ENCODE results near the gene CCDC170.

DNA sequence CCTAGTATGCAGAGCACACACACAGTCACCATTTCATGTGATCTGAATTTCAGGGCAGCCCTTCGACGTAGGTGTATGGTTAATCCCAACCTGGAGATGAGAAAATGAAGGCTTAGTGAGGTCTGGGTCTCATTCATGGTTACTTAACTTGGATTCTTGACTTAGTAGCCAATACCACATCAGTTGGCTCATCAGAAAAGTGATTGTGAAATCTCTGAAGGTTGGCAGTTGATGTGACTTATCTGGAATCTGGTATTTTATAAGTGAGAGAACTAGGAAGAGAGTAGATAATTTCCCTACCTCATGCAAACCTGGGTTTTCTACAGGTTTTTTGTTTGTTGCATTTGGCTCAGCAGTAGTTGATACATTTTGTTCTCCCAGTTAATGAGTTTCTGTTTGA lies 123.7 kb downstream of the CCDC170 start:
- no peak for TF ChIP-seq CTCF (IDR thresholded peaks at IDR 0.05; ENCODE audit: insufficient read depth, low read length)
- TF ChIP-seq REST (IDR thresholded peaks at IDR 0.05; ENCODE audit: insufficient replicate concordance, low read depth), result no peak
- no peak for TF ChIP-seq GABPA (IDR thresholded peaks at IDR 0.05; ENCODE audit: low read depth)

Measured in HL-60 (cell line).